HepG2 (cell line): ENCODE data around the gene SLC25A22. TPM values are rescaled to one million over a fixed set of nuclear protein-coding genes. Genes with fewer than 3 reads are reported as not detected.

Experiments used
- AGO2 ChIP-seq: fragments of 200-400 bp; formaldehyde crosslinking; optimal IDR thresholded peaks from 2 replicates; pipeline ENCODE3; 2017; ENCODE audit warnings: mild to moderate bottlenecking, low read depth, low read length, moderate library complexity
- FOXA3 ChIP-seq: IDR thresholded peaks from 2 replicates; pipeline ENCODE4 v1.6.1; 2016; ENCODE audit warnings: missing genetic modification reagents, missing compliant biosample characterization
- JUN ChIP-seq: sonication (generic); formaldehyde crosslinking; IDR thresholded peaks from 2 replicates; pipeline ENCODE4 v1.4.0; 2020; ENCODE audit warnings: mild to moderate bottlenecking, missing genetic modification reagents
- MAFF ChIP-seq: IDR thresholded peaks from 2 replicates; pipeline ENCODE4 v1.6.1; 2011; ENCODE audit warnings: low read depth, low read length, improper control_type of control experiment
- MTF1 ChIP-seq: sonication (generic); formaldehyde crosslinking; IDR thresholded peaks from 2 replicates; pipeline ENCODE4 v1.5.0; 2020; ENCODE audit warnings: missing genetic modification reagents
- PTBP1 ChIP-seq: fragments of 200-400 bp; formaldehyde crosslinking; IDR thresholded peaks from 2 replicates; pipeline ENCODE4 v1.6.1; 2018; ENCODE audit warnings: low read length, low read depth; ENCODE audit not compliant: poor library complexity, severe bottlenecking
- RBM22 ChIP-seq: fragments of 200-400 bp; formaldehyde crosslinking; optimal IDR thresholded peaks from 2 replicates; pipeline ENCODE3; 2017; ENCODE audit warnings: mild to moderate bottlenecking, low read length, moderate library complexity
- RELA ChIP-seq: sonication (generic); formaldehyde crosslinking; IDR thresholded peaks from 2 replicates; pipeline ENCODE4 v1.4.0; 2020; ENCODE audit warnings: missing genetic modification reagents
- RORA ChIP-seq: sonication (generic); formaldehyde crosslinking; IDR thresholded peaks from 2 replicates; pipeline ENCODE4 v1.5.0; 2020; ENCODE audit warnings: mild to moderate bottlenecking, missing genetic modification reagents, moderate library complexity
- SNAPC2 ChIP-seq: sonication (generic); formaldehyde crosslinking; IDR thresholded peaks from 2 replicates; pipeline ENCODE4 v1.8.1; 2022; ENCODE audit warnings: mild to moderate bottlenecking, missing genetic modification reagents
- TARDBP ChIP-seq: sonication (generic); formaldehyde crosslinking; IDR thresholded peaks from 2 replicates; pipeline ENCODE4 v1.8.0; 2022; ENCODE audit warnings: mild to moderate bottlenecking, missing genetic modification reagents
- TSC22D2 ChIP-seq: sonication (generic); formaldehyde crosslinking; IDR thresholded peaks from 2 replicates; pipeline ENCODE4 v1.5.1; 2020; ENCODE audit warnings: missing genetic modification reagents, mild to moderate bottlenecking, borderline replicate concordance
- ZBTB42 ChIP-seq: sonication (generic); formaldehyde crosslinking; IDR thresholded peaks from 2 replicates; pipeline ENCODE4 v1.5.0; 2020; ENCODE audit warnings: mild to moderate bottlenecking, missing genetic modification reagents
- ZFP36 ChIP-seq: fragments of 150-350 bp; IDR thresholded peaks from 2 replicates; pipeline ENCODE4 v1.6.1; 2018; ENCODE audit warnings: borderline replicate concordance, low read length, low read depth; ENCODE audit not compliant: partially characterized antibody
- ZMYM2 ChIP-seq: sonication (generic); formaldehyde crosslinking; IDR thresholded peaks from 2 replicates; pipeline ENCODE4 v1.8.0; 2022; ENCODE audit warnings: mild to moderate bottlenecking, missing genetic modification reagents
- ZNF264 ChIP-seq: sonication (generic); formaldehyde crosslinking; IDR thresholded peaks from 2 replicates; pipeline ENCODE4 v1.4.0; 2020; ENCODE audit warnings: missing genetic modification reagents
- ZNF296 ChIP-seq: sonication (generic); formaldehyde crosslinking; conservative IDR thresholded peaks from 2 replicates; pipeline ENCODE4 v1.5.0; 2020; ENCODE audit warnings: mild to moderate bottlenecking, missing genetic modification reagents
- ZNF441 ChIP-seq: sonication (generic); formaldehyde crosslinking; IDR thresholded peaks from 2 replicates; pipeline ENCODE4 v1.7.0; 2021; ENCODE audit warnings: missing genetic modification reagents, borderline replicate concordance
- ZNF615 ChIP-seq: sonication (generic); formaldehyde crosslinking; IDR thresholded peaks from 2 replicates; pipeline ENCODE4 v1.5.0; 2020; ENCODE audit warnings: mild to moderate bottlenecking, missing genetic modification reagents, borderline replicate concordance
- ZNF891 ChIP-seq: sonication (generic); formaldehyde crosslinking; IDR thresholded peaks from 2 replicates; pipeline ENCODE4 v1.5.0; 2020; ENCODE audit warnings: mild to moderate bottlenecking, missing genetic modification reagents
- polyA plus RNA-seq, 8 experiments: library from polyadenylated mRNA; depleted of rRNA in 3 of 8; stranded (reverse) in 7 of 8; unstranded in 1 of 8; fragments of >200 nt; fragmentation: Illumina TruSeq in 4 of 8; extraction: Trizol in 4 of 8; gene quantifications; 2 replicates each; pipeline versions ENCODE4 v1.2.1 to v1.2.3, GENCODE V29; 2011 to 2016; ENCODE audit warnings: low read depth in 4 of 8, missing spikeins in 1 of 8, mixed read lengths in 1 of 8; ENCODE audit not compliant: insufficient read depth in 1 of 8
- total RNA-seq, 5 experiments: library from RNA; depleted of rRNA; stranded (reverse); fragments of >200 nt; fragmentation: Illumina TruSeq; extraction: Trizol; gene quantifications; 2 replicates each; pipeline ENCODE4 v1.2.3, GENCODE V29; 2016; ENCODE audit warnings: low read depth in 1 of 5
- TF ChIP-seq, protein P1 (sequence below): sonication (generic); formaldehyde crosslinking; IDR thresholded peaks from one replicate; pipeline ENCODE4 v1.5.1; 2020; ENCODE audit warnings: mild to moderate bottlenecking, missing genetic modification reagents; ENCODE audit errors: not compliant biosample characterization

SLC25A22 gene
- total and polyA plus RNA-seq, 2 of the 13 experiments (the other 11 are each of a cell fraction or from before 2014, with no cell fraction given) = 12.4 to 19.2 TPM

DNA sequence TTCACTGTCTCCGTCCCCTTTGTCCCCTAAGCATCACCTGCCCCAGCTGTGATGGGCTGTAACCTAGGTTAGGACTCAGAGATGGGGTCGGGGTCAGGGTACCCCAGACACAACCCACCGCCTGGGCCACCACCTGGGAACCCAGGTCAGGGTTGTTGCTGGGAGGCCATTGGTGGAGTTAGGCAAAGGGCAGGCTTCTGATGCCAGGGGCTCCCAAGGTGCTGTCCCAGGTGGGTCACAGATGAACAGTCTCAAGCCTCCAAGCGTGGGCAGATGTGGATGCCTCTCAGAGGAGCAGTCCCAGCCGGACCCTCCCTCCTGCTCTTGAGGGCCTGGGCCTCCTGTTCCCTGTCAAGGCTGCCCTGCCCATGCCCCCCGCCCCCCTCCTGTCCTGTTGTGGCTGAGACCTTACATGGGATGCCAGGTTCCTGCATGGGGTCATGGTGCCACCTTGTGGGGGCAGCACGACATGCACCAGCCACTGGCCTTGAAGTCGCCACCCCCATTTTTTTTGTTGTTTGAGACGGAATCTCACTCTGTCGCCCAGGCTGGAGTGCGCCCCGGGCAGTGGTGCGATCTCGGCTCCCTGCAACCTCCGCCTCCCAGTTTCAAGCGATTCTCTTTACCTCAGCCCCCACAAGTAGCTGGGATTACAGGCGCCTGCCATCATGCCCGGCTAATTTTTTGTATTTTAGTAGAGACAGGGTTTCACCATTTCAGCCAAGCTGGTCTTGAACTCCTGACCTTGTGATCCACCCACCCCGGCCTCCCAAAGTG, 32.9 kb downstream of the SLC25A22 start (continued):
- TF ChIP-seq ZNF441 (CRISPR knock-in tag) (0 out of 2 replicates have a peak, but pooled peaks have one; percentile 22), ZBTB42 (no peak), MAFF (no peak), ZNF891 (CRISPR knock-in tag) (no peak; the same call in 1 of the 2 replicates), FOXA3 (CRISPR knock-in tag) (no peak), ZNF615 (no peak), RBM22 (peak; percentile 59), ZFP36 (no peak), PTBP1 (no peak), TARDBP (CRISPR knock-in tag) (no peak), ZNF264 (CRISPR knock-in tag) (no peak), MTF1 (no peak), RELA (CRISPR knock-in tag) (no peak), ZNF296 (no peak), JUN (CRISPR knock-in tag) (no peak), RORA (CRISPR knock-in tag) (no peak), TSC22D2 (CRISPR knock-in tag) (no peak), SNAPC2 (no peak), ZMYM2 (CRISPR knock-in tag) (no peak), AGO2 (peak; percentile 96)
- TF ChIP-seq, protein P1, sequence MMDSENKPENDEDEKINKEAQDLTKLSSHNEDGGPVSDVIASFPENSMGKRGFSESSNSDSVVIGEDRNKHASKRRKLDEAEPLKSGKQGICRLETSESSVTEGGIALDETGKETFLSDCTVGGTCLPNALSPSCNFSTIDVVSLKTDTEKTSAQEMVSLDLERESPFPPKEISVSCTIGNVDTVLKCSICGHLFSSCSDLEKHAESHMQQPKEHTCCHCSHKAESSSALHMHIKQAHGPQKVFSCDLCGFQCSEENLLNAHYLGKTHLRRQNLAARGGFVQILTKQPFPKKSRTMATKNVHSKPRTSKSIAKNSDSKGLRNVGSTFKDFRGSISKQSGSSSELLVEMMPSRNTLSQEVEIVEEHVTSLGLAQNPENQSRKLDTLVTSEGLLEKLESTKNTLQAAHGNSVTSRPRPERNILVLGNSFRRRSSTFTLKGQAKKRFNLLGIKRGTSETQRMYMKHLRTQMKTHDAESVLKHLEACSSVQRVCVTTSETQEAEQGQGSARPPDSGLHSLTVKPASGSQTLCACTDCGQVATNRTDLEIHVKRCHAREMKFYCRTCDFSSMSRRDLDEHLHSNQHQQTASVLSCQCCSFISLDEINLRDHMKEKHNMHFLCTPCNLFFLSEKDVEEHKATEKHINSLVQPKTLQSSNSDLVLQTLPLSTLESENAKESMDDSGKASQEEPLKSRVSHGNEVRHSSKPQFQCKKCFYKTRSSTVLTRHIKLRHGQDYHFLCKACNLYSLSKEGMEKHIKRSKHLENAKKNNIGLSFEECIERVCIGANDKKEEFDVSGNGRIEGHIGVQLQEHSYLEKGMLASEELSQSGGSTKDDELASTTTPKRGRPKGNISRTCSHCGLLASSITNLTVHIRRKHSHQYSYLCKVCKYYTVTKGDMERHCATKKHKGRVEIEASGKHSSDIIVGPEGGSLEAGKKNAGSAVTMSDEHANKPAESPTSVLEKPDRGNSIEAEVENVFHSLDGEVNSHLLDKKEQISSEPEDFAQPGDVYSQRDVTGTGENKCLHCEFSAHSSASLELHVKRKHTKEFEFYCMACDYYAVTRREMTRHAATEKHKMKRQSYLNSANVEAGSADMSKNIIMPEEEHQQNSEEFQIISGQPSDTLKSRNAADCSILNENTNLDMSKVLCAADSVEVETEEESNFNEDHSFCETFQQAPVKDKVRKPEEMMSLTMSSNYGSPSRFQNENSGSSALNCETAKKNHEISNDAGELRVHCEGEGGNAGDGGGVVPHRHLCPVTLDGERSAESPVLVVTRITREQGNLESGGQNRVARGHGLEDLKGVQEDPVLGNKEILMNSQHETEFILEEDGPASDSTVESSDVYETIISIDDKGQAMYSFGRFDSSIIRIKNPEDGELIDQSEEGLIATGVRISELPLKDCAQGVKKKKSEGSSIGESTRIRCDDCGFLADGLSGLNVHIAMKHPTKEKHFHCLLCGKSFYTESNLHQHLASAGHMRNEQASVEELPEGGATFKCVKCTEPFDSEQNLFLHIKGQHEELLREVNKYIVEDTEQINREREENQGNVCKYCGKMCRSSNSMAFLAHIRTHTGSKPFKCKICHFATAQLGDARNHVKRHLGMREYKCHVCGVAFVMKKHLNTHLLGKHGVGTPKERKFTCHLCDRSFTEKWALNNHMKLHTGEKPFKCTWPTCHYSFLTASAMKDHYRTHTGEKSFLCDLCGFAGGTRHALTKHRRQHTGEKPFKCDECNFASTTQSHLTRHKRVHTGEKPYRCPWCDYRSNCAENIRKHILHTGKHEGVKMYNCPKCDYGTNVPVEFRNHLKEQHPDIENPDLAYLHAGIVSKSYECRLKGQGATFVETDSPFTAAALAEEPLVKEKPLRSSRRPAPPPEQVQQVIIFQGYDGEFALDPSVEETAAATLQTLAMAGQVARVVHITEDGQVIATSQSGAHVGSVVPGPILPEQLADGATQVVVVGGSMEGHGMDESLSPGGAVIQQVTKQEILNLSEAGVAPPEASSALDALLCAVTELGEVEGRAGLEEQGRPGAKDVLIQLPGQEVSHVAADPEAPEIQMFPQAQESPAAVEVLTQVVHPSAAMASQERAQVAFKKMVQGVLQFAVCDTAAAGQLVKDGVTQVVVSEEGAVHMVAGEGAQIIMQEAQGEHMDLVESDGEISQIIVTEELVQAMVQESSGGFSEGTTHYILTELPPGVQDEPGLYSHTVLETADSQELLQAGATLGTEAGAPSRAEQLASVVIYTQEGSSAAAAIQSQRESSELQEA (CRISPR knock-in tag) = no peak
